WTC11 (cell line): ENCODE results near the gene DTNB. TPM values are rescaled to one million over a fixed set of nuclear protein-coding genes. Genes with fewer than 3 reads are reported as not detected.

ENCODE experiments used
- ATAC-seq: fragments of 200-7000 bp; cut with Tn5 transposase; 2 replicates; pipeline ENCODE4 v1.10.0; 2021; ENCODE audit warnings: mild to moderate bottlenecking, moderate library complexity
- CTCF ChIA-PET: fragments of 300-600 bp; sonication (Branson Sonifier 250); formaldehyde crosslinking; loops from one replicate; lab custom pipeline; 2021; ENCODE audit warnings: antibody characterized with exemption; lab: Charles Lee
- POLR2A ChIA-PET: fragments of 350-600 bp; sonication (Branson Sonifier 250); formaldehyde crosslinking; loops from one replicate; lab custom pipeline; 2021; ENCODE audit warnings: antibody characterized with exemption; lab: Charles Lee
- DNase-seq: peaks from one replicate; pipeline ENCODE4 v3.0.0; 2021; ENCODE audit warnings: low spot score
- H3K27ac Mint-ChIP-seq: 2 replicates; pipeline ENCODE4 v1.8.0; 2021; ENCODE audit warnings: mixed read lengths
- H3K27me3 Mint-ChIP-seq: 2 replicates; pipeline ENCODE4 v1.8.0; 2021; ENCODE audit warnings: low read depth, mild to moderate bottlenecking, moderate library complexity, mixed read lengths
- H3K36me3 Mint-ChIP-seq: 2 replicates; pipeline ENCODE4 v1.8.0; 2021; ENCODE audit warnings: mixed read lengths
- H3K4me1 Mint-ChIP-seq: 2 replicates; pipeline ENCODE4 v1.8.0; 2022; ENCODE audit warnings: mixed read lengths
- H3K4me3 Mint-ChIP-seq: 2 replicates; pipeline ENCODE4 v1.8.0; 2021; ENCODE audit warnings: mild to moderate bottlenecking, moderate library complexity, mixed read lengths
- H3K9me3 Mint-ChIP-seq: 2 replicates; pipeline ENCODE4 v1.8.0; 2021; ENCODE audit warnings: mixed read lengths
- CREB1 ChIP-seq: sonication (generic); formaldehyde crosslinking; IDR thresholded peaks from 2 replicates; pipeline ENCODE4 v1.8.0; 2023; ENCODE audit warnings: mild to moderate bottlenecking, missing genetic modification reagents
- ERG ChIP-seq: fragments of 250-450 bp; sonication (Bioruptor Pico); IDR thresholded peaks from 2 replicates; pipeline ENCODE4 v1.8.0; 2021; ENCODE audit warnings: mild to moderate bottlenecking
- ETV6 ChIP-seq: sonication (generic); formaldehyde crosslinking; IDR thresholded peaks from 2 replicates; pipeline ENCODE4 v1.8.1; 2022; ENCODE audit warnings: mild to moderate bottlenecking, missing genetic modification reagents
- FOXJ3 ChIP-seq: sonication (generic); formaldehyde crosslinking; IDR thresholded peaks from 2 replicates; pipeline ENCODE4 v1.9.0; 2021; ENCODE audit warnings: missing genetic modification reagents, mild to moderate bottlenecking, borderline replicate concordance
- GRHL2 ChIP-seq: fragments of 250-450 bp; sonication (Bioruptor Pico); IDR thresholded peaks from 2 replicates; pipeline ENCODE4 v1.8.0; 2022; ENCODE audit warnings: mild to moderate bottlenecking, moderate library complexity; ENCODE audit not compliant: insufficient replicate concordance, severe bottlenecking
- GTF2I ChIP-seq: fragments of 250-450 bp; sonication (Bioruptor Pico); conservative IDR thresholded peaks from 2 replicates; pipeline ENCODE4 v1.4.0; 2021; ENCODE audit warnings: mild to moderate bottlenecking
- IRF1 ChIP-seq: sonication (generic); formaldehyde crosslinking; IDR thresholded peaks from 2 replicates; pipeline ENCODE4 v1.8.0; 2023; ENCODE audit warnings: missing genetic modification reagents
- MAX ChIP-seq: sonication (generic); formaldehyde crosslinking; IDR thresholded peaks from 2 replicates; pipeline ENCODE4 v1.8.0; 2022; ENCODE audit warnings: mild to moderate bottlenecking, missing genetic modification reagents
- MXD4 ChIP-seq: fragments of 250-450 bp; sonication (Bioruptor Pico); IDR thresholded peaks from 2 replicates; pipeline ENCODE4 v1.8.0; 2021; ENCODE audit warnings: mild to moderate bottlenecking, moderate library complexity, borderline replicate concordance
- NR2C2 ChIP-seq: sonication (generic); formaldehyde crosslinking; IDR thresholded peaks from 2 replicates; pipeline ENCODE4 v1.8.0; 2022; ENCODE audit warnings: mild to moderate bottlenecking, missing genetic modification reagents
- SMAD3 ChIP-seq: sonication (generic); formaldehyde crosslinking; IDR thresholded peaks from 2 replicates; pipeline ENCODE4 v1.8.0; 2022; ENCODE audit warnings: missing genetic modification reagents, mild to moderate bottlenecking, borderline replicate concordance
- SP1 ChIP-seq: sonication (generic); formaldehyde crosslinking; conservative IDR thresholded peaks from 2 replicates; pipeline ENCODE4 v1.8.1; 2022; ENCODE audit warnings: missing genetic modification reagents
- TEAD4 ChIP-seq: sonication (generic); formaldehyde crosslinking; IDR thresholded peaks from 2 replicates; pipeline ENCODE4 v1.8.0; 2022; ENCODE audit warnings: mild to moderate bottlenecking, missing genetic modification reagents
- ZNF121 ChIP-seq: sonication (generic); formaldehyde crosslinking; IDR thresholded peaks from 2 replicates; pipeline ENCODE4 v1.8.0; 2023; ENCODE audit warnings: missing genetic modification reagents
- ZNF263 ChIP-seq: sonication (generic); formaldehyde crosslinking; IDR thresholded peaks from 2 replicates; pipeline ENCODE4 v1.8.1; 2022; ENCODE audit warnings: low read depth, mild to moderate bottlenecking, moderate library complexity, missing genetic modification reagents
- total RNA-seq: library from RNA; stranded (reverse); gene quantifications from 3 replicates; pipeline ENCODE4 v1.2.3, GENCODE V29; 2021
- TF ChIP-seq, protein P1 (sequence below): sonication (generic); formaldehyde crosslinking; IDR thresholded peaks from 2 replicates; pipeline ENCODE4 v1.8.1; 2023; ENCODE audit warnings: mild to moderate bottlenecking, missing genetic modification reagents
- TF ChIP-seq, protein P2 (sequence below): sonication (generic); formaldehyde crosslinking; IDR thresholded peaks from 2 replicates; pipeline ENCODE4 v1.8.0; 2023; ENCODE audit warnings: mild to moderate bottlenecking, missing genetic modification reagents
- TF ChIP-seq, protein P3 (sequence below): sonication (generic); formaldehyde crosslinking; IDR thresholded peaks from 2 replicates; pipeline ENCODE4 v1.8.1; 2022; ENCODE audit warnings: mild to moderate bottlenecking, missing genetic modification reagents, moderate library complexity, borderline replicate concordance
- TF ChIP-seq, protein P4 (sequence below): sonication (generic); formaldehyde crosslinking; IDR thresholded peaks from 2 replicates; pipeline ENCODE4 v1.8.1; 2023; ENCODE audit warnings: mild to moderate bottlenecking, missing genetic modification reagents, borderline replicate concordance
- TF ChIP-seq, protein P5 (sequence below): sonication (generic); formaldehyde crosslinking; IDR thresholded peaks from 2 replicates; pipeline ENCODE4 v1.8.1; 2023; ENCODE audit warnings: mild to moderate bottlenecking, missing genetic modification reagents, moderate library complexity
- TF ChIP-seq, protein P6 (sequence below): sonication (generic); formaldehyde crosslinking; IDR thresholded peaks from 2 replicates; pipeline ENCODE4 v1.8.0; 2022; ENCODE audit warnings: mild to moderate bottlenecking, missing genetic modification reagents

DTNB gene
- total RNA-seq, 1 experiment from 2014 or later, result 39.9 TPM

DNA sequence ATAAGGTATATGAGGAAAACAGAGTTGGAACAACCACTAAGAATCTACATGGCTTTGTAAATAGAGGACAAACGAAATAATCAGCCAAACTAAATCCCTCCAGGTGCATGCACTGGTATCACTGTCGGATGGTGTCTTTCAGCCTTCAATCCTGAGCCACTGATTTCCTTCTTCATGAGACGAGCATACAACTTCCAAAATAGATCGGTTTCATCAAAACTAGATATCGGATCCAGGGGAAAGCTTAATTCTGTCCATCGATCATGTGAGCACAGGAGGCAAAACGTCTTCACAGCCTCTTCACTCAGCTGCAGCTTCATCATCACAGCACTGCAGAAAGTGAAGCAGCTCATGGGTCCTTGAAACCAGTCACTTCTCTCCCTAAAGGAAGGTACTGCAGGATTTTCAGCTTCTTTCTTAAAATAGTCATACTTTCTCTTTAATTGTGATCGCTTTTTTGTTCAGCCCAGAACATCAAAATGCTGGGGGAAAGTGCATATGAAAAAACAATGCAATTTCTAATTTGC is 80.5 kb downstream of the DTNB start:
- DNase-seq, result no peak
- Mint-ChIP-seq H3K36me3 (no peaks in the 10 kb centered on the region), H3K4me3 (no peak overlapping the region), H3K27ac (no peak overlapping the region), H3K4me1 (peaks cover 12% of the 10 kb centered on the region), H3K9me3 (no peaks in the 10 kb centered on the region), H3K27me3 (no peaks in the 10 kb centered on the region)
- CTCF ChIA-PET, result interaction anchor here (1.0 to 1.1 kb wide), 2 partner anchors 107 to 231 kb away, joined by 3 read pairs; no protein-coding TSS in a partner anchor
- ATAC-seq, result no peak
- POLR2A ChIA-PET, result interaction anchor here (0.7 kb wide), 1 partner anchor 85 kb away, joined by 6 read pairs; no protein-coding TSS in a partner anchor
- TF ChIP-seq FOXJ3 (CRISPR knock-in tag), result no peak
- TF ChIP-seq ERG (CRISPR knock-in tag), result no peak
- TF ChIP-seq, protein P1, sequence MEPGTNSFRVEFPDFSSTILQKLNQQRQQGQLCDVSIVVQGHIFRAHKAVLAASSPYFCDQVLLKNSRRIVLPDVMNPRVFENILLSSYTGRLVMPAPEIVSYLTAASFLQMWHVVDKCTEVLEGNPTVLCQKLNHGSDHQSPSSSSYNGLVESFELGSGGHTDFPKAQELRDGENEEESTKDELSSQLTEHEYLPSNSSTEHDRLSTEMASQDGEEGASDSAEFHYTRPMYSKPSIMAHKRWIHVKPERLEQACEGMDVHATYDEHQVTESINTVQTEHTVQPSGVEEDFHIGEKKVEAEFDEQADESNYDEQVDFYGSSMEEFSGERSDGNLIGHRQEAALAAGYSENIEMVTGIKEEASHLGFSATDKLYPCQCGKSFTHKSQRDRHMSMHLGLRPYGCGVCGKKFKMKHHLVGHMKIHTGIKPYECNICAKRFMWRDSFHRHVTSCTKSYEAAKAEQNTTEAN (CRISPR knock-in tag), result no peak
- TF ChIP-seq, protein P2, sequence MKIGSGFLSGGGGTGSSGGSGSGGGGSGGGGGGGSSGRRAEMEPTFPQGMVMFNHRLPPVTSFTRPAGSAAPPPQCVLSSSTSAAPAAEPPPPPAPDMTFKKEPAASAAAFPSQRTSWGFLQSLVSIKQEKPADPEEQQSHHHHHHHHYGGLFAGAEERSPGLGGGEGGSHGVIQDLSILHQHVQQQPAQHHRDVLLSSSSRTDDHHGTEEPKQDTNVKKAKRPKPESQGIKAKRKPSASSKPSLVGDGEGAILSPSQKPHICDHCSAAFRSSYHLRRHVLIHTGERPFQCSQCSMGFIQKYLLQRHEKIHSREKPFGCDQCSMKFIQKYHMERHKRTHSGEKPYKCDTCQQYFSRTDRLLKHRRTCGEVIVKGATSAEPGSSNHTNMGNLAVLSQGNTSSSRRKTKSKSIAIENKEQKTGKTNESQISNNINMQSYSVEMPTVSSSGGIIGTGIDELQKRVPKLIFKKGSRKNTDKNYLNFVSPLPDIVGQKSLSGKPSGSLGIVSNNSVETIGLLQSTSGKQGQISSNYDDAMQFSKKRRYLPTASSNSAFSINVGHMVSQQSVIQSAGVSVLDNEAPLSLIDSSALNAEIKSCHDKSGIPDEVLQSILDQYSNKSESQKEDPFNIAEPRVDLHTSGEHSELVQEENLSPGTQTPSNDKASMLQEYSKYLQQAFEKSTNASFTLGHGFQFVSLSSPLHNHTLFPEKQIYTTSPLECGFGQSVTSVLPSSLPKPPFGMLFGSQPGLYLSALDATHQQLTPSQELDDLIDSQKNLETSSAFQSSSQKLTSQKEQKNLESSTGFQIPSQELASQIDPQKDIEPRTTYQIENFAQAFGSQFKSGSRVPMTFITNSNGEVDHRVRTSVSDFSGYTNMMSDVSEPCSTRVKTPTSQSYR, result no peak
- no peak for TF ChIP-seq SP1
- TF ChIP-seq, protein P3, sequence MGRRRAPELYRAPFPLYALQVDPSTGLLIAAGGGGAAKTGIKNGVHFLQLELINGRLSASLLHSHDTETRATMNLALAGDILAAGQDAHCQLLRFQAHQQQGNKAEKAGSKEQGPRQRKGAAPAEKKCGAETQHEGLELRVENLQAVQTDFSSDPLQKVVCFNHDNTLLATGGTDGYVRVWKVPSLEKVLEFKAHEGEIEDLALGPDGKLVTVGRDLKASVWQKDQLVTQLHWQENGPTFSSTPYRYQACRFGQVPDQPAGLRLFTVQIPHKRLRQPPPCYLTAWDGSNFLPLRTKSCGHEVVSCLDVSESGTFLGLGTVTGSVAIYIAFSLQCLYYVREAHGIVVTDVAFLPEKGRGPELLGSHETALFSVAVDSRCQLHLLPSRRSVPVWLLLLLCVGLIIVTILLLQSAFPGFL, result no peak
- TF ChIP-seq, protein P4, sequence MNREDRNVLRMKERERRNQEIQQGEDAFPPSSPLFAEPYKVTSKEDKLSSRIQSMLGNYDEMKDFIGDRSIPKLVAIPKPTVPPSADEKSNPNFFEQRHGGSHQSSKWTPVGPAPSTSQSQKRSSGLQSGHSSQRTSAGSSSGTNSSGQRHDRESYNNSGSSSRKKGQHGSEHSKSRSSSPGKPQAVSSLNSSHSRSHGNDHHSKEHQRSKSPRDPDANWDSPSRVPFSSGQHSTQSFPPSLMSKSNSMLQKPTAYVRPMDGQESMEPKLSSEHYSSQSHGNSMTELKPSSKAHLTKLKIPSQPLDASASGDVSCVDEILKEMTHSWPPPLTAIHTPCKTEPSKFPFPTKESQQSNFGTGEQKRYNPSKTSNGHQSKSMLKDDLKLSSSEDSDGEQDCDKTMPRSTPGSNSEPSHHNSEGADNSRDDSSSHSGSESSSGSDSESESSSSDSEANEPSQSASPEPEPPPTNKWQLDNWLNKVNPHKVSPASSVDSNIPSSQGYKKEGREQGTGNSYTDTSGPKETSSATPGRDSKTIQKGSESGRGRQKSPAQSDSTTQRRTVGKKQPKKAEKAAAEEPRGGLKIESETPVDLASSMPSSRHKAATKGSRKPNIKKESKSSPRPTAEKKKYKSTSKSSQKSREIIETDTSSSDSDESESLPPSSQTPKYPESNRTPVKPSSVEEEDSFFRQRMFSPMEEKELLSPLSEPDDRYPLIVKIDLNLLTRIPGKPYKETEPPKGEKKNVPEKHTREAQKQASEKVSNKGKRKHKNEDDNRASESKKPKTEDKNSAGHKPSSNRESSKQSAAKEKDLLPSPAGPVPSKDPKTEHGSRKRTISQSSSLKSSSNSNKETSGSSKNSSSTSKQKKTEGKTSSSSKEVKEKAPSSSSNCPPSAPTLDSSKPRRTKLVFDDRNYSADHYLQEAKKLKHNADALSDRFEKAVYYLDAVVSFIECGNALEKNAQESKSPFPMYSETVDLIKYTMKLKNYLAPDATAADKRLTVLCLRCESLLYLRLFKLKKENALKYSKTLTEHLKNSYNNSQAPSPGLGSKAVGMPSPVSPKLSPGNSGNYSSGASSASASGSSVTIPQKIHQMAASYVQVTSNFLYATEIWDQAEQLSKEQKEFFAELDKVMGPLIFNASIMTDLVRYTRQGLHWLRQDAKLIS (CRISPR knock-in tag), result no peak
- TF ChIP-seq CREB1, result no peak
- no peak for TF ChIP-seq MAX (CRISPR knock-in tag)
- TF ChIP-seq GRHL2 (CRISPR knock-in tag), result no peak
- TF ChIP-seq ZNF121 (CRISPR knock-in tag), result no peak
- TF ChIP-seq TEAD4, result no peak
- no peak for TF ChIP-seq MXD4

- Mint-ChIP-seq H3K4me3 (no peak overlapping the region), H3K36me3 (no peaks in the 10 kb centered on the region), H3K4me1 (peaks cover 20% of the 10 kb centered on the region), H3K9me3 (no peaks in the 10 kb centered on the region), H3K27ac (no peak overlapping the region; the same call in 1 of the 2 replicates), H3K27me3 (no peaks in the 10 kb centered on the region)
- no peak for DNase-seq
- POLR2A ChIA-PET, result no interaction called here
- peak; percentile 85 for ATAC-seq
- CTCF ChIA-PET, result interaction anchor here (0.6 to 2.8 kb wide), 4 partner anchors 16 to 119 kb away, joined by 3 to 9 read pairs (median 6); no protein-coding TSS in a partner anchor
- no peak for TF ChIP-seq IRF1
- no peak for TF ChIP-seq SMAD3 (CRISPR knock-in tag)
- TF ChIP-seq, protein P5, sequence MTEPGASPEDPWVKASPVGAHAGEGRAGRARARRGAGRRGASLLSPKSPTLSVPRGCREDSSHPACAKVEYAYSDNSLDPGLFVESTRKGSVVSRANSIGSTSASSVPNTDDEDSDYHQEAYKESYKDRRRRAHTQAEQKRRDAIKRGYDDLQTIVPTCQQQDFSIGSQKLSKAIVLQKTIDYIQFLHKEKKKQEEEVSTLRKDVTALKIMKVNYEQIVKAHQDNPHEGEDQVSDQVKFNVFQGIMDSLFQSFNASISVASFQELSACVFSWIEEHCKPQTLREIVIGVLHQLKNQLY, result no peak
- no peak for TF ChIP-seq ZNF263 (CRISPR knock-in tag)
- TF ChIP-seq, protein P6, sequence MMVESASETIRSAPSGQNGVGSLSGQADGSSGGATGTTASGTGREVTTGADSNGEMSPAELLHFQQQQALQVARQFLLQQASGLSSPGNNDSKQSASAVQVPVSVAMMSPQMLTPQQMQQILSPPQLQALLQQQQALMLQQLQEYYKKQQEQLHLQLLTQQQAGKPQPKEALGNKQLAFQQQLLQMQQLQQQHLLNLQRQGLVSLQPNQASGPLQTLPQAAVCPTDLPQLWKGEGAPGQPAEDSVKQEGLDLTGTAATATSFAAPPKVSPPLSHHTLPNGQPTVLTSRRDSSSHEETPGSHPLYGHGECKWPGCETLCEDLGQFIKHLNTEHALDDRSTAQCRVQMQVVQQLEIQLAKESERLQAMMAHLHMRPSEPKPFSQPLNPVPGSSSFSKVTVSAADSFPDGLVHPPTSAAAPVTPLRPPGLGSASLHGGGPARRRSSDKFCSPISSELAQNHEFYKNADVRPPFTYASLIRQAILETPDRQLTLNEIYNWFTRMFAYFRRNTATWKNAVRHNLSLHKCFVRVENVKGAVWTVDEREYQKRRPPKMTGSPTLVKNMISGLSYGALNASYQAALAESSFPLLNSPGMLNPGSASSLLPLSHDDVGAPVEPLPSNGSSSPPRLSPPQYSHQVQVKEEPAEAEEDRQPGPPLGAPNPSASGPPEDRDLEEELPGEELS (CRISPR knock-in tag), result no peak
- TF ChIP-seq ETV6 (CRISPR knock-in tag), result no peak
- no peak for TF ChIP-seq GTF2I (CRISPR knock-in tag)
- TF ChIP-seq NR2C2 (CRISPR knock-in tag), result no peak
Measured at GRCh38 chr2:25590921-25591505, 82.4 kb downstream of the DTNB start.
